Mesothelial cell of epicardium (in vitro differentiated cells): ENCODE results near the gene OTC. TPM values are rescaled to one million over a fixed set of nuclear protein-coding genes. Genes with fewer than 3 reads are reported as not detected.

Experiments used
- DNase-seq, 2 experiments: peaks; one replicate each; pipeline ENCODE4 v3.0.0; 2021; ENCODE audit warnings: low spot score in 2 of 2; ENCODE audit not compliant: unreplicated experiment in 2 of 2
- H3K27ac Mint-ChIP-seq: 2 replicates; pipeline ENCODE4 v1.8.0; 2021; ENCODE audit warnings: mixed read lengths
- H3K27me3 Mint-ChIP-seq: 2 replicates; pipeline ENCODE4 v1.8.0; 2021; ENCODE audit warnings: low read depth, mixed read lengths
- H3K36me3 Mint-ChIP-seq: 2 replicates; pipeline ENCODE4 v1.8.0; 2021; ENCODE audit warnings: mixed read lengths
- H3K4me1 Mint-ChIP-seq: 2 replicates; pipeline ENCODE4 v1.8.0; 2021; ENCODE audit warnings: mixed read lengths
- H3K4me3 Mint-ChIP-seq: 2 replicates; pipeline ENCODE4 v1.8.0; 2021; ENCODE audit warnings: mild to moderate bottlenecking, moderate library complexity, mixed read lengths
- H3K9me3 Mint-ChIP-seq: 2 replicates; pipeline ENCODE4 v1.8.0; 2021; ENCODE audit warnings: mixed read lengths
- total RNA-seq: library from RNA; stranded (reverse); gene quantifications from 3 replicates; pipeline ENCODE4 v1.2.1, GENCODE V29; 2021
- TF ChIP-seq, protein P1 (sequence below): fragments of 200-600 bp; sonication (generic); IDR thresholded peaks from one replicate; pipeline ENCODE4 v1.5.0; 2021; ENCODE audit warnings: antibody characterized with exemption; ENCODE audit not compliant: unreplicated experiment

OTC gene
- total RNA-seq, 1 donor from 2014 or later: not detected

DNA sequence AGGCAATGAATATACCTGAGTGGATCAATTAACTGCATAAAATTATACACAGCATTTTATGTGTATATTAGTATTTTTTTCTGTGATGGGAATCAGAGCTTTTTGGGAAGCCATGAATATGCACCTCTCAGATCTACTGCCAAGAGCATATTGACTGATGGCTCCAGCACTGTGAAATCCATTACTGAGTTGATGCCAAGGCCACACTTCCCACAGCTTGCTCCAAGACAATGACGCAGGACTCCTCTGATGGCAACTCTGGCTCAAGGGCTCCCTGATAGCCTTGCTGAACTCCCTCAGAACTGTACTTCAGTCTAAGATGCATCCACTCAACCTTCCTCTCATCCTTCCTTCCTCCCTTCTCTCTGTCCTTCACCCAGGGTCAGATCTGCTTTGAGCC is 82.7 kb downstream of the OTC start:
- DNase-seq: no peak
- no peak overlapping the region for H3K4me3 Mint-ChIP-seq
- H3K36me3 Mint-ChIP-seq: no peaks in the 10 kb centered on the region
- peaks cover 46% of the 10 kb centered on the region for H3K9me3 Mint-ChIP-seq
- peaks cover 10% of the 10 kb centered on the region for H3K4me1 Mint-ChIP-seq
- H3K27ac Mint-ChIP-seq: no peak overlapping the region
- no peaks in the 10 kb centered on the region for H3K27me3 Mint-ChIP-seq
- TF ChIP-seq, protein P1, sequence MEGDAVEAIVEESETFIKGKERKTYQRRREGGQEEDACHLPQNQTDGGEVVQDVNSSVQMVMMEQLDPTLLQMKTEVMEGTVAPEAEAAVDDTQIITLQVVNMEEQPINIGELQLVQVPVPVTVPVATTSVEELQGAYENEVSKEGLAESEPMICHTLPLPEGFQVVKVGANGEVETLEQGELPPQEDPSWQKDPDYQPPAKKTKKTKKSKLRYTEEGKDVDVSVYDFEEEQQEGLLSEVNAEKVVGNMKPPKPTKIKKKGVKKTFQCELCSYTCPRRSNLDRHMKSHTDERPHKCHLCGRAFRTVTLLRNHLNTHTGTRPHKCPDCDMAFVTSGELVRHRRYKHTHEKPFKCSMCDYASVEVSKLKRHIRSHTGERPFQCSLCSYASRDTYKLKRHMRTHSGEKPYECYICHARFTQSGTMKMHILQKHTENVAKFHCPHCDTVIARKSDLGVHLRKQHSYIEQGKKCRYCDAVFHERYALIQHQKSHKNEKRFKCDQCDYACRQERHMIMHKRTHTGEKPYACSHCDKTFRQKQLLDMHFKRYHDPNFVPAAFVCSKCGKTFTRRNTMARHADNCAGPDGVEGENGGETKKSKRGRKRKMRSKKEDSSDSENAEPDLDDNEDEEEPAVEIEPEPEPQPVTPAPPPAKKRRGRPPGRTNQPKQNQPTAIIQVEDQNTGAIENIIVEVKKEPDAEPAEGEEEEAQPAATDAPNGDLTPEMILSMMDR: no peak

DNA sequence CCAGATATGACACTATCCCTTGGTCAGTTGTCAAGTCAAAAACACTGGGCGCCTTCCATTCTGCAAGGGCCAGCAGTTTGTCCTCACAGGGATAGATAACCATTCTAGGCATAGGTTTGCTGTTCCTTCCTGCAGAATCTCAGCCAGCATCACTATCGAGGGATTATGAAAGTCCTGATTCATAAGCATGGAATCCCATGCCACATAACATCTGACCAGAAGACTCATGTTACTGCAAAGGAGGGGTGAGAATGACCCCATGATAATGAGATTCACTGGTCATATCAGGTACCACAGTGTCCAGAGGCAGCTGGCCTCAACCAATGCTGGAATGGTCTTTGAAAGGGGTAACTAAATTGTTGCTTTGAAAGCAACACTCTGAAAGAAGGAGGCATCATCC is 84.7 kb downstream of the OTC start:
- TF ChIP-seq, protein P1: no peak
- no peak overlapping the region for H3K27ac Mint-ChIP-seq
- H3K9me3 Mint-ChIP-seq: peaks cover 28% of the 10 kb centered on the region
- no peaks in the 10 kb centered on the region for H3K36me3 Mint-ChIP-seq
- no peak for DNase-seq
- peaks cover 8% of the 10 kb centered on the region for H3K4me1 Mint-ChIP-seq
- H3K4me3 Mint-ChIP-seq: no peak overlapping the region
- no peaks in the 10 kb centered on the region for H3K27me3 Mint-ChIP-seq

DNA sequence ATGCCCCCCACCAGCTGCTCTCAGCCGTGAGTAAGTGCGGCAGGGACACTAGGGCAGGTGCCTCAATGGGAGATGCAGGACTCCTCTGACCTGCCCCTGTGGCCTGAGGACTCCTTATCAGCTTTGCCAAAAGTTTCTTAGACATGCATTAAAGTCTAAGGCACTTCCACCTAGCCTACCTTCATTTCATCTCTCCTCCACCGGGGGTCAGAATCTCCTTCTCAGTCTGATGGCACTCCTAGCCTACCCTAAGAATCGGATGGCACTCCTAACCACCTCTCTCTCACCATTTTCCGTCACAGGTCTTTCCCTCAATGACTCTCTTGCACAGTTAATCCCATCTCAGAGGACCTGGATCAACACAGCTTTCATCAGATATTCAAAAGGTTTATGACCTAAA is 85.9 kb downstream of the OTC start:
- Mint-ChIP-seq H3K36me3 (no peaks in the 10 kb centered on the region), H3K27me3 (no peaks in the 10 kb centered on the region), H3K4me1 (peaks cover 8% of the 10 kb centered on the region), H3K4me3 (no peak overlapping the region), H3K9me3 (peaks cover 35% of the 10 kb centered on the region), H3K27ac (no peak overlapping the region)
- DNase-seq: no peak
- TF ChIP-seq, protein P1: no peak

DNA sequence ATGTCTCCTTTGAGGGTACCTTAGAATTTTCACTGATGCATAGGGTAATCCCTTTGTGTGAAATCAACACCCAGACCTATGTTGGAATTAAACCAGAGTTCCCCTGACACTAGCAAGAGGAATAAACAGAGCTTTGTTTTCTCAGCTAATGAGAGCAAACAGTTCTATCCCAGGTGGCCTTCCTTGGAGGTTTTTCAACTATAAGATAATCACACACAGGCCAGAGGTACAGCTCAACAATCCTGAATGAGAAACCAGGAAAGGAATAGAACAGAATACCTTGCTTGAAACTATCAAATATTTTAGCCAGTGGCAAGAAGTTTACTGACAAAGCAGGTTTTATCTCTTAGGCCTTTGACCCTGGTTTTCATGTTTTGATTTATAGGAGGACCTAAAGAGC is 100.2 kb downstream of the OTC start:
- no peak overlapping the region for H3K4me3 Mint-ChIP-seq
- H3K27ac Mint-ChIP-seq: no peak overlapping the region
- DNase-seq: no peak
- no peaks in the 10 kb centered on the region for H3K4me1 Mint-ChIP-seq
- peaks cover 40% of the 10 kb centered on the region for H3K9me3 Mint-ChIP-seq
- TF ChIP-seq, protein P1: no peak
- no peaks in the 10 kb centered on the region for H3K27me3 Mint-ChIP-seq
- H3K36me3 Mint-ChIP-seq: no peaks in the 10 kb centered on the region

DNA sequence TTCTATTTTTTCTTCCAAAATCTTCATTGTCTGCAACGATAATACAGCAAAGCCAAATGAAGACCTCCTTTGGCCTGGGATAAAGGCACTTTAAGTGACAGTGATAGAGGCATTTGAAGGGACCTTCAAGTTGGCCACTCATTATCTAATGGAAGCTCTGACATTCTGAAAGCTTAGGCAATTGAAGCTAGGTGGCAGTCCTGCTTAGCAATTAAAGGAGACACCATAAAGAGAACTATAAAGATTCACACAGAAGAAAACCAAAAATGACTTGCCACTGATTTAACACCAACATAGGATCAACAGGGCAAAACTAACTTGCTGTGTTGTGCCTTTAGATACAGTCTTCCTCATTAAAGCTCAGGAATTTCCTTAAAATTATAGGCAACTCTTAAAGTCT is 105.7 kb downstream of the OTC start:
- Mint-ChIP-seq H3K4me1 (peaks cover 12% of the 10 kb centered on the region), H3K4me3 (no peak overlapping the region), H3K9me3 (peaks cover 27% of the 10 kb centered on the region), H3K27ac (no peak overlapping the region), H3K27me3 (no peaks in the 10 kb centered on the region), H3K36me3 (no peaks in the 10 kb centered on the region)
- TF ChIP-seq, protein P1: no peak
- DNase-seq: no peak

DNA sequence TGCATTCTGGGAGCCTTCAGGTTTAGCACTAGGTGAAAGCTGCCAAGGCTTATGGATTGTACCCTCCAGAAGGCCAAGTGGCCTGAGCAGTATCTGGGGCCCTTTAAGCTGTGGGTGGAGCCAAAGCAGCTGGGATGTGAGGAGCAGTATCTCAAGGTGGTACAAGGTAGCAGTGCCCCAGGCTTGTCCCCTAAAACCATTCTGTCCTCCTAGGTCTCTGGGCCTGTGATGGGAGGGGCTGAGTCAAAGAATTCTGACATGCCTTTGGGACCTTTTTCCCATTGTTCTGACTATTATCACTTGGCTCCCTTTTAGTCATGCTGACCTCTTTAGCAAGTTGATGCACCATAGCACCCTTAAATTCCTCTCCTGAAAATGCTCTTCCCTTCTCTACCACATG is 109.9 kb downstream of the OTC start:
- Mint-ChIP-seq H3K9me3 (peaks cover 41% of the 10 kb centered on the region), H3K27me3 (peaks cover 2% of the 10 kb centered on the region), H3K4me3 (no peak overlapping the region), H3K4me1 (peaks cover 12% of the 10 kb centered on the region), H3K36me3 (no peaks in the 10 kb centered on the region), H3K27ac (no peak overlapping the region)
- no peak for DNase-seq
- TF ChIP-seq, protein P1: no peak
